Endodermal cell (in vitro differentiated cells): Measurements from ENCODE around the gene SCD5. TPM values are rescaled to one million over a fixed set of nuclear protein-coding genes. Genes with fewer than 3 reads are reported as not detected.

Experiments used
- DNase-seq: peaks from one replicate; pipeline ENCODE4 v3.0.0-alpha.2; 2017
- H3K27ac ChIP-seq: 2 replicates; pipeline ENCODE4 v1.5.1; 2013; ENCODE audit warnings: mild to moderate bottlenecking, low read depth, low read length, moderate library complexity
- H3K27me3 ChIP-seq: 2 replicates; pipeline ENCODE4 v1.6.1; 2013; ENCODE audit warnings: mild to moderate bottlenecking, low read length, moderate library complexity; ENCODE audit not compliant: insufficient read depth, control insufficient read depth, poor library complexity, severe bottlenecking
- H3K36me3 ChIP-seq: 2 replicates; pipeline ENCODE4 v1.7.0; 2013; ENCODE audit warnings: mild to moderate bottlenecking, low read length, moderate library complexity; ENCODE audit not compliant: control insufficient read depth, insufficient read depth
- H3K4me1 ChIP-seq: one replicate; pipeline ENCODE4 v1.7.0; 2013; ENCODE audit warnings: low read length; ENCODE audit not compliant: control insufficient read depth, insufficient read depth
- H3K4me3 ChIP-seq: 2 replicates; pipeline ENCODE4 v1.5.1; 2013; ENCODE audit warnings: mild to moderate bottlenecking, low read length, moderate library complexity
- H3K9ac ChIP-seq: 2 replicates; pipeline ENCODE4 v1.6.1; 2013; ENCODE audit warnings: mild to moderate bottlenecking, low read length, moderate library complexity; ENCODE audit not compliant: poor library complexity, severe bottlenecking; ENCODE audit errors: extremely low read depth
- H3K9me3 ChIP-seq: 2 replicates; pipeline ENCODE4 v1.6.1; 2013; ENCODE audit warnings: mild to moderate bottlenecking, low read length, moderate library complexity; ENCODE audit not compliant: control insufficient read depth
- H3K27ac Mint-ChIP-seq: 2 replicates; pipeline ENCODE4 v1.8.0; 2020; ENCODE audit warnings: mixed read lengths
- H3K27me3 Mint-ChIP-seq: 2 replicates; pipeline ENCODE4 v1.8.0; 2021; ENCODE audit warnings: mild to moderate bottlenecking, mixed read lengths; ENCODE audit not compliant: insufficient read depth
- H3K36me3 Mint-ChIP-seq: 2 replicates; pipeline ENCODE4 v1.8.0; 2020; ENCODE audit warnings: low read depth, mixed read lengths
- H3K4me1 Mint-ChIP-seq: 2 replicates; pipeline ENCODE4 v1.8.0; 2020; ENCODE audit warnings: mixed read lengths
- H3K4me3 Mint-ChIP-seq: 2 replicates; pipeline ENCODE4 v1.8.0; 2020; ENCODE audit warnings: mild to moderate bottlenecking, moderate library complexity, mixed read lengths
- H3K9me3 Mint-ChIP-seq: 2 replicates; pipeline ENCODE4 v1.8.0; 2020; ENCODE audit warnings: mild to moderate bottlenecking, mixed read lengths
- WGBS, 2 experiments: methylation state at CpG; one replicate each; pipeline versions ENCODE4 v1.1.5 to v1.1.7; 2013; ENCODE audit warnings: missing lambda C conversion rate in 2 of 2, mixed read lengths in 1 of 2; ENCODE audit not compliant: insufficient coverage in 1 of 2, insufficient read length in 1 of 2; 5-methylcytosine and 5-hydroxymethylcytosine counted together
- total RNA-seq, 2 donors: library from RNA; stranded (reverse); fragmentation: NEBNext Ultra II Directional in 1 of 2; extraction: Animal tissue kit (Norgen Biotek cat#: 25700) in 1 of 2; gene quantifications; 2 replicates in 1 of 2; 3 replicates in 1 of 2; pipeline ENCODE4 v1.2.1, GENCODE V29; 2021
- TF ChIP-seq, protein P1 (sequence below): fragments of 200-600 bp; sonication (generic); conservative IDR thresholded peaks from 2 replicates; pipeline ENCODE4 v1.5.0; 2021; ENCODE audit warnings: antibody characterized with exemption, mild to moderate bottlenecking

The SCD5 gene
- total RNA-seq, 2 donors from 2014 or later = 3.2 to 5.2 TPM

DNA sequence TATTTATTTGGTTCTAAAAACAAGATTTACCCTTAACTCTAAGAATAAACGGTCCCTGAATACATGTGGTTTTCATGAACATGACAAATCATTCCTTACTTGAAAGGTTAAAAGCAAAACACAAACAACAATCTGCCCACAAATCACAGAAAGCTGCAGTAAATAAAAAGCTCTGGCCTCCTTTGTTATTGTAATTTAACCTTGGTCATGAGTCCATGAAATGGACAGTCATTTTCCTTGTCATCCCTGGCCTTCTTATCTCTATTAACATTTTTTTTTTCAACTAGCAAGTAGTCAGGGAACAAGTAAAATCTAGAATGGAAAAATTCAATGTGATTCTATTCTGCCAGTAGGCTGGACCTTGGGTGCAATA, 92.7 kb downstream of the SCD5 start:
- peaks cover 15% of the 10 kb centered on the region for H3K4me1 ChIP-seq
- no peak for DNase-seq
- no peak overlapping the region for H3K4me3 ChIP-seq
- no peaks in the 10 kb centered on the region for H3K27me3 ChIP-seq
- H3K27ac Mint-ChIP-seq = no peak overlapping the region
- H3K4me1 Mint-ChIP-seq = peaks cover 33% of the 10 kb centered on the region
- H3K9ac ChIP-seq = no peak overlapping the region
- H3K27ac ChIP-seq = no peak overlapping the region
- no peaks in the 10 kb centered on the region for H3K9me3 ChIP-seq
- H3K4me3 Mint-ChIP-seq = no peak overlapping the region
- no peaks in the 10 kb centered on the region for H3K36me3 Mint-ChIP-seq
- WGBS, 2 experiments = 90 to 100% methylated on average over 1 of the region's 1 CpG
- peaks cover 6% of the 10 kb centered on the region for H3K36me3 ChIP-seq
- H3K27me3 Mint-ChIP-seq = no peaks in the 10 kb centered on the region
- TF ChIP-seq, protein P1, sequence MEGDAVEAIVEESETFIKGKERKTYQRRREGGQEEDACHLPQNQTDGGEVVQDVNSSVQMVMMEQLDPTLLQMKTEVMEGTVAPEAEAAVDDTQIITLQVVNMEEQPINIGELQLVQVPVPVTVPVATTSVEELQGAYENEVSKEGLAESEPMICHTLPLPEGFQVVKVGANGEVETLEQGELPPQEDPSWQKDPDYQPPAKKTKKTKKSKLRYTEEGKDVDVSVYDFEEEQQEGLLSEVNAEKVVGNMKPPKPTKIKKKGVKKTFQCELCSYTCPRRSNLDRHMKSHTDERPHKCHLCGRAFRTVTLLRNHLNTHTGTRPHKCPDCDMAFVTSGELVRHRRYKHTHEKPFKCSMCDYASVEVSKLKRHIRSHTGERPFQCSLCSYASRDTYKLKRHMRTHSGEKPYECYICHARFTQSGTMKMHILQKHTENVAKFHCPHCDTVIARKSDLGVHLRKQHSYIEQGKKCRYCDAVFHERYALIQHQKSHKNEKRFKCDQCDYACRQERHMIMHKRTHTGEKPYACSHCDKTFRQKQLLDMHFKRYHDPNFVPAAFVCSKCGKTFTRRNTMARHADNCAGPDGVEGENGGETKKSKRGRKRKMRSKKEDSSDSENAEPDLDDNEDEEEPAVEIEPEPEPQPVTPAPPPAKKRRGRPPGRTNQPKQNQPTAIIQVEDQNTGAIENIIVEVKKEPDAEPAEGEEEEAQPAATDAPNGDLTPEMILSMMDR = no peak
- H3K9me3 Mint-ChIP-seq = no peaks in the 10 kb centered on the region

DNA sequence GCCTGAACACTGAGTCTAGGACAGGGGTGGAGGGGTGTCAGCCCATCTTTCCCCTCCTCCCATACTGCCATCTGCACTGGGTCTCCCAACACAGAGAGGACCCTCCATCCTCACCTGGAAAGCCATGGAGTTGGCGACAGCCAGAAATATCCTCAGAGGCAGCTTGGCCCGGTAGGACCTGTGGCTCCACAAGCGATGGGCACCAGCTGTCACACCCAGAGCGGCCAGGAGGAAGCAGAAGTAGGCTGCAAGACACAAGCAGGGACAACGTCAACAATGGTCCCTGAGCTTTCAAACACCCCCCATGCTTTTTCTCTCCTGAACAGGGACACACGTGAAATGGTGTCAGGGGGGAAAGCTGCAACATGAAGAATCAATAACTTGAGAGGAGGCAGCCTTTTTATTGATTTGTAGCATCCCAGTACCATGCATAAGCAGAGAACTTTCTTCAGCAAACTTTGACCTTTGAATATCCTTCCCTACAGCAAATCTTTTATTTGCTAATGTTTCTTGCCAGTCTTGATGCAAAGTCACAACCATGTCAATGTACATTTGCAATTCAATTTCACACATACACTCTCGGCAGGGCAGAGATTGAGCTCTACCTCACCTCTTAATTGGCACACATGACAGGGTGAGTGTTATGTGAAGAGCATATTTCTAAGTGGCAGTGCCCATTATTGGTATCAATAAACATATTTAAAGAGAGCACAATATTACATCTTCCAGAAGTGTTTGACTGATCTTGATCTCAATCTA, 93.2 kb downstream of the SCD5 start:
- Mint-ChIP-seq H3K27me3 (no peaks in the 10 kb centered on the region), H3K36me3 (no peaks in the 10 kb centered on the region), H3K4me1 (peaks cover 28% of the 10 kb centered on the region), H3K27ac (no peak overlapping the region), H3K9me3 (no peaks in the 10 kb centered on the region), H3K4me3 (no peak overlapping the region)
- H3K4me3 ChIP-seq = no peak overlapping the region
- peaks cover 6% of the 10 kb centered on the region for H3K9me3 ChIP-seq
- WGBS, 2 experiments = 91 to 96% methylated on average over 4 to 7 of the region's 7 CpGs
- no peak overlapping the region for H3K27ac ChIP-seq
- TF ChIP-seq, protein P1 = peak; percentile 15
- peaks cover 15% of the 10 kb centered on the region for H3K4me1 ChIP-seq
- peaks cover 6% of the 10 kb centered on the region for H3K36me3 ChIP-seq
- peak; percentile 45 for DNase-seq
- H3K27me3 ChIP-seq = no peaks in the 10 kb centered on the region
- H3K9ac ChIP-seq = no peak overlapping the region

DNA sequence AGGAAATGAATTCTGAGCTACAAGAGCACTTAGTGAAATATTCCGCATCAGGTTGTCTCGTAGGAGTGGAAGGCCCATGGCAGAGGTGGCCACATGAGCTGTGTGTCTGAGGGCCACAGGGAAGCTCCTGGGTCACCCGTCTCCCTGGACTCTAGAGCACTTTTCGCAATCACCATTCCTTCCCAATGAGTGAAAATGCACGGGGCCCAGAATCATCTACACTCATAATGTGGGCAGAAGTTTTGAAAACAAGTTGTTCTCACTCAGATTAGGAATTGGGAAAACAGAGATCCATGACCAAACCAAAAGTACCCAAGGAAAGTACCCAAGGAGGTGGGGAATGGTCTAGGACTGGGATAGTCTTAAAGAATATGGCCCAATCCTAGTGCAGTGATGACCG, 94.4 kb downstream of the SCD5 start:
- peak; percentile 20 for DNase-seq
- H3K27ac Mint-ChIP-seq = no peak overlapping the region

More for the DNA sequence above, 94.4 kb downstream of the SCD5 start:
- peaks cover 7% of the 10 kb centered on the region for H3K4me1 ChIP-seq
- H3K9ac ChIP-seq = no peak overlapping the region
- no peak overlapping the region for H3K4me3 Mint-ChIP-seq
- H3K36me3 ChIP-seq = peaks cover 6% of the 10 kb centered on the region
- peaks cover 14% of the 10 kb centered on the region for H3K9me3 ChIP-seq
- 94 to 100% methylated on average over 6 of the region's 6 CpGs for WGBS, 2 experiments
- no peak overlapping the region for H3K27ac ChIP-seq
- H3K4me3 ChIP-seq = no peak overlapping the region
- H3K27me3 Mint-ChIP-seq = no peaks in the 10 kb centered on the region
- no peaks in the 10 kb centered on the region for H3K27me3 ChIP-seq
- H3K9me3 Mint-ChIP-seq = no peaks in the 10 kb centered on the region
- H3K4me1 Mint-ChIP-seq = peaks cover 16% of the 10 kb centered on the region
- TF ChIP-seq, protein P1 = no peak
- no peaks in the 10 kb centered on the region for H3K36me3 Mint-ChIP-seq
